Measurements from ENCODE around the gene FUCA1. TPM values are rescaled to one million over a fixed set of nuclear protein-coding genes. Genes with fewer than 3 reads are reported as not detected.

FUCA1 gene
- total and polyA plus RNA-seq, 2 of the 4 experiments (the other 2 are of a cell fraction) = 2.9 to 3.5 TPM

DNA sequence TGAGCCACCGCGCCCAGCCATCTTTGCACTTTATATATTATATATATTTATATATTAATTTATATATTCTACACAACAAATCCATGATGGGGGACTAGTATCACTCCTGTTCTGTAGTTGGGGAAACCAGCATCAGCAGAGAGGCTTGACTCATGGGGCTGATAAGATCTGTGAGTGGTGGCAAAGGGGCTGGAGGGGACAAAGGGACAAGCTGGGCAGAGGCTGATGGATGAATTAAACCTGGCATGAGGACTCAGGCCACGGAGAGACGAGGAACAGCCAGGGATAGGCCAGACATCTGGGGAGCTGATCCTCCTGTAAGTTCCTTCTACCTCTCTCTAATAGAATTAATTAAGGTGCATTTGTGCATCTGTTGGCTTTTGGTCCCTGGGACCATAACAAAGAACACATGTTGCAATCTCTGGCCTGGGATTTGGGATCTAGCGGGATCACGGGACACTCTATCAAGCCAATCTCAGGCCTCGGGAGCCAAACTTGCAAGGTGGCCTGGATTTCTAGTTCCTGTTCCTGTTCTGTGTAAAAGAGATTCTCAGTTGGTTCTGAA, 37.5 kb upstream of the FUCA1 start:
- Histone ChIP-seq H2AFZ (replicated peaks; ENCODE audit: low read length, poor library complexity) (no peak overlapping the region), H4K20me1 (ENCODE audit: insufficient read depth, low read length) (no peaks in the 10 kb centered on the region), H2BK120ac (ENCODE audit: low read depth, low read length) (no peak overlapping the region), H2AK9ac (replicated peaks; ENCODE audit: low read depth, low read length, poor library complexity) (no peak overlapping the region), H3K9me3 (ENCODE audit: control insufficient read depth, insufficient read depth, low read length) (peaks cover 7% of the 10 kb centered on the region; the same call in 1 of the 2 replicates), H3K56ac (ENCODE audit: extremely low read depth, insufficient read depth, low read length) (no peak overlapping the region), H3K14ac (replicated peaks; ENCODE audit: low read depth, low read length) (no peak overlapping the region), H2BK5ac (ENCODE audit: low read depth, low read length, poor library complexity, severe bottlenecking) (no peak overlapping the region), H3K18ac (ENCODE audit: low read depth, low read length) (no peak overlapping the region), H3K27ac (ENCODE audit: insufficient read depth, low read length) (no peak overlapping the region), H2AK5ac (ENCODE audit: low read depth, low read length) (no peak overlapping the region), H2BK15ac (ENCODE audit: low read depth, low read length) (no peak overlapping the region), H4K91ac (ENCODE audit: insufficient read depth, low read depth, low read length) (no peak overlapping the region), H3K79me1 (ENCODE audit: low read depth in 1 of 2, low read length in 2 of 2) (no peaks in the 10 kb centered on the region), H3K36me3 (ENCODE audit: control insufficient read depth, insufficient read depth, low read length) (no peaks in the 10 kb centered on the region), H2BK20ac (ENCODE audit: low read depth, low read length) (no peak overlapping the region), H3K27me3 (ENCODE audit: control insufficient read depth, insufficient read depth, low read length) (peaks cover 76% of the 10 kb centered on the region), H3K4ac (ENCODE audit: low read depth, low read length) (no peak overlapping the region), H3K4me2 (ENCODE audit: low read depth, low read length) (no peak overlapping the region), H3K9ac (ENCODE audit: low read depth, low read length) (no peak overlapping the region), H3K4me1 (ENCODE audit: control insufficient read depth, insufficient read depth, low read length) (no peaks in the 10 kb centered on the region), H3K4me3 (ENCODE audit: insufficient read depth, low read depth, low read length) (no peak overlapping the region), H3K23ac (ENCODE audit: low read depth, low read length) (no peak overlapping the region), H3K9me1 (ENCODE audit: insufficient read depth, low read length) (no peaks in the 10 kb centered on the region), H4K8ac (ENCODE audit: low read depth in 2 of 2, low read length in 2 of 2) (no peak overlapping the region), H4K5ac (ENCODE audit: low read depth, low read length) (no peak overlapping the region)
- no CpG with 5 or more reads among the region's 7 CpGs for WGBS, 2 experiments (ENCODE audit: extremely low coverage in 2 of 2, insufficient read length in 1 of 2)
- in situ Hi-C loops (cut with MboI; ENCODE audit: low sequenced_read_pairs) = no loop called here
- intact Hi-C loops (cut with micrococcal nuclease) = no loop called here
- ChIA-PET POLR2A (ENCODE audit: unreplicated experiment) (no interaction called here), CTCF (no interaction called here)
- ATAC-seq (ENCODE audit: low read depth) (no peak), DNase-seq (no peak)
- TF ChIP-seq RCOR1 (IDR thresholded peaks at IDR 0.05; ENCODE audit: insufficient replicate concordance, low read length) (no peak), CEBPB (IDR thresholded peaks at IDR 0.05; ENCODE audit: low read depth, low read length) (no peak), POLR2A (IDR thresholded peaks at IDR 0.05; ENCODE audit: low read depth, low read length) (no peak), MAFK (IDR thresholded peaks at IDR 0.05; ENCODE audit: low read depth, low read length) (no peak)
- TF ChIP-seq, protein P1, sequence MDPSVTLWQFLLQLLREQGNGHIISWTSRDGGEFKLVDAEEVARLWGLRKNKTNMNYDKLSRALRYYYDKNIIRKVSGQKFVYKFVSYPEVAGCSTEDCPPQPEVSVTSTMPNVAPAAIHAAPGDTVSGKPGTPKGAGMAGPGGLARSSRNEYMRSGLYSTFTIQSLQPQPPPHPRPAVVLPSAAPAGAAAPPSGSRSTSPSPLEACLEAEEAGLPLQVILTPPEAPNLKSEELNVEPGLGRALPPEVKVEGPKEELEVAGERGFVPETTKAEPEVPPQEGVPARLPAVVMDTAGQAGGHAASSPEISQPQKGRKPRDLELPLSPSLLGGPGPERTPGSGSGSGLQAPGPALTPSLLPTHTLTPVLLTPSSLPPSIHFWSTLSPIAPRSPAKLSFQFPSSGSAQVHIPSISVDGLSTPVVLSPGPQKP (IDR thresholded peaks at IDR 0.05; ENCODE audit: borderline replicate concordance, low read depth, low read length) = no peak
- dilution Hi-C loops (cut with HindIII; ENCODE audit: low sequenced_read_pairs, unreplicated experiment) = no loop called here
- BruUV-seq (replicated peaks) = no TSS peak
